HepG2 (cell line): Measurements from ENCODE around the gene PKLR. TPM values are rescaled to one million over a fixed set of nuclear protein-coding genes. Genes with fewer than 3 reads are reported as not detected.

Source experiments
- ATAC-seq: fragments of 200-7000 bp; cut with Tn5 transposase; 3 replicates; pipeline ENCODE4 v1.9.1; 2020; ENCODE audit warnings: mild to moderate bottlenecking, moderate library complexity
- BruUV-seq: library from RNA; stranded (reverse); fragments of 400-500 nt; replicated peaks from 2 replicates; lab custom pipeline; 2021; lab: Mats Ljungman, UMichigan
- CTCF ChIA-PET: fragments of 300-600 bp; formaldehyde crosslinking; extraction: SDS; loops from one replicate; lab custom pipeline; 2021; ENCODE audit warnings: low total read pairs, inconsistent platforms, low intra/inter-chr PET ratio; lab: Yijun Ruan, JAX
- POLR2A ChIA-PET: fragments of 350-600 bp; sonication (Branson Sonifier 250); formaldehyde crosslinking; loops from one replicate; lab custom pipeline; 2020; ENCODE audit warnings: antibody characterized with exemption, inconsistent platforms; lab: Yijun Ruan, JAX
- DNase-seq: peaks from one replicate; pipeline ENCODE4 v3.0.0-alpha.2; 2015; ENCODE audit warnings: low spot score
- FAIRE-seq: peaks from 3 replicates; lab custom pipeline; 2011; peaks lifted over from hg19 to GRCh38; lab: Jason Lieb, UNC
- H2AFZ ChIP-seq: one replicate; pipeline ENCODE4 v1.6.1; 2011; ENCODE audit warnings: low read length, inconsistent platforms
- H3K27ac ChIP-seq: fragments of 300-600 bp; 3 replicates; pipeline ENCODE4 v1.8.0; 2011; ENCODE audit warnings: mixed run types, mild to moderate bottlenecking, mixed read lengths, low read length, inconsistent platforms; ENCODE audit not compliant: insufficient read depth; ENCODE audit errors: extremely low read length
- H3K27me3 ChIP-seq, 2 experiments: fragments of 200-600 bp in 1 of 2; 2 replicates in 1 of 2; 3 replicates in 1 of 2; pipeline versions ENCODE4 v1.6.0 to v1.8.0; 2011; ENCODE audit warnings: low read length in 2 of 2, mild to moderate bottlenecking in 2 of 2, moderate library complexity in 2 of 2, inconsistent platforms in 1 of 2; ENCODE audit not compliant: insufficient read depth in 2 of 2, control insufficient read depth in 1 of 2
- H3K36me3 ChIP-seq, 2 experiments: fragments of 200-600 bp in 1 of 2; replicated peaks in 1 of 2; 2 replicates in 1 of 2; 3 replicates in 1 of 2; pipeline versions ENCODE4 v1.5.1 to v1.8.0; 2011; ENCODE audit warnings: low read length in 2 of 2, inconsistent platforms in 1 of 2; ENCODE audit not compliant: insufficient read depth in 2 of 2, control insufficient read depth in 1 of 2
- H3K4me1 ChIP-seq: 2 replicates; pipeline ENCODE4 v1.5.1; 2012; ENCODE audit warnings: low read length, inconsistent platforms; ENCODE audit not compliant: insufficient read depth
- H3K4me2 ChIP-seq: 2 replicates; pipeline ENCODE4 v1.6.0; 2011; ENCODE audit warnings: low read depth, low read length, inconsistent platforms
- H3K4me3 ChIP-seq, 3 experiments: fragments of 200-600 bp in 1 of 3; sonication (generic), shearing (Covaris generic) in 1 of 3; replicated peaks in 1 of 3; 2 replicates each; pipeline ENCODE4 v1.5.1; 2011 to 2016; ENCODE audit warnings: low read length in 3 of 3, inconsistent platforms in 2 of 3, low read depth in 2 of 3, mild to moderate bottlenecking in 2 of 3, control low read depth in 1 of 3, mixed read lengths in 1 of 3; ENCODE audit not compliant: insufficient read depth in 1 of 3
- H3K79me2 ChIP-seq: one replicate; pipeline ENCODE4 v1.6.1; 2011; ENCODE audit warnings: low read length, inconsistent platforms; ENCODE audit not compliant: insufficient read depth
- H3K9ac ChIP-seq: 2 replicates; pipeline ENCODE4 v1.6.0; 2011; ENCODE audit warnings: mild to moderate bottlenecking, low read depth, low read length, inconsistent platforms; ENCODE audit not compliant: insufficient read depth
- H3K9me3 ChIP-seq: 2 replicates; pipeline ENCODE4 v1.5.1; 2012; ENCODE audit warnings: mild to moderate bottlenecking, low read length
- H4K20me1 ChIP-seq: 2 replicates; pipeline ENCODE4 v1.6.0; 2011; ENCODE audit warnings: inconsistent platforms, mild to moderate bottlenecking, low read length, moderate library complexity; ENCODE audit not compliant: insufficient read depth
- MAFF ChIP-seq: IDR thresholded peaks from 2 replicates; pipeline ENCODE4 v1.6.1; 2011; ENCODE audit warnings: low read depth, low read length, improper control_type of control experiment
- SMAD9 ChIP-seq: sonication (generic); formaldehyde crosslinking; IDR thresholded peaks from 2 replicates; pipeline ENCODE4 v1.5.1; 2020; ENCODE audit warnings: mild to moderate bottlenecking, missing genetic modification reagents
- ZMYM2 ChIP-seq: sonication (generic); formaldehyde crosslinking; IDR thresholded peaks from 2 replicates; pipeline ENCODE4 v1.8.0; 2022; ENCODE audit warnings: mild to moderate bottlenecking, missing genetic modification reagents
- ZMYM4 ChIP-seq: sonication (generic); formaldehyde crosslinking; IDR thresholded peaks from 2 replicates; pipeline ENCODE4 v1.8.1; 2023; ENCODE audit warnings: mild to moderate bottlenecking, missing genetic modification reagents
- ZNF547 ChIP-seq: sonication (generic); formaldehyde crosslinking; IDR thresholded peaks from 2 replicates; pipeline ENCODE4 v1.5.1; 2020; ENCODE audit warnings: mild to moderate bottlenecking, missing genetic modification reagents
- ZNF556 ChIP-seq: sonication (generic); formaldehyde crosslinking; IDR thresholded peaks from 2 replicates; pipeline ENCODE4 v1.4.0; 2020; ENCODE audit warnings: mild to moderate bottlenecking, missing genetic modification reagents, borderline replicate concordance
- ZNF850 ChIP-seq: sonication (generic); formaldehyde crosslinking; conservative IDR thresholded peaks from 2 replicates; pipeline ENCODE4 v1.9.0; 2021; ENCODE audit warnings: mild to moderate bottlenecking, missing genetic modification reagents
- ZNF883 ChIP-seq: sonication (generic); formaldehyde crosslinking; IDR thresholded peaks from 2 replicates; pipeline ENCODE4 v1.5.1; 2020; ENCODE audit warnings: mild to moderate bottlenecking, missing genetic modification reagents; ENCODE audit errors: not compliant biosample characterization
- WGBS: methylation state at CpG from one replicate; pipeline ENCODE4 v1.1.6; 2017; ENCODE audit warnings: low lambda C conversion rate; 5-methylcytosine and 5-hydroxymethylcytosine counted together
- in situ Hi-C: cut with HindIII; loops from 2 replicates; pipeline ENCODE4 v1.10.0; 2017; ENCODE audit warnings: low pct_unique_long_range_greater_than_20kb; ENCODE audit not compliant: extremely low pct_ligation_motif_present
- intact Hi-C: fragments of 100-400 bp; cut with micrococcal nuclease; formaldehyde crosslinking; loops from one replicate; pipeline ENCODE4 v1.10.0; 2022; ENCODE audit not compliant: unreplicated experiment
- polyA plus RNA-seq, 8 experiments: library from polyadenylated mRNA; depleted of rRNA in 3 of 8; stranded (reverse) in 7 of 8; unstranded in 1 of 8; fragments of >200 nt; fragmentation: Illumina TruSeq in 4 of 8; extraction: Trizol in 4 of 8; gene quantifications; 2 replicates each; pipeline versions ENCODE4 v1.2.1 to v1.2.3, GENCODE V29; 2011 to 2016; ENCODE audit warnings: low read depth in 4 of 8, missing spikeins in 1 of 8, mixed read lengths in 1 of 8; ENCODE audit not compliant: insufficient read depth in 1 of 8
- total RNA-seq, 5 experiments: library from RNA; depleted of rRNA; stranded (reverse); fragments of >200 nt; fragmentation: Illumina TruSeq; extraction: Trizol; gene quantifications; 2 replicates each; pipeline ENCODE4 v1.2.3, GENCODE V29; 2016; ENCODE audit warnings: low read depth in 1 of 5
- TF ChIP-seq, protein P1 (sequence below): sonication (generic); formaldehyde crosslinking; IDR thresholded peaks from 2 replicates; pipeline ENCODE4 v1.5.0; 2020; ENCODE audit warnings: mild to moderate bottlenecking, missing genetic modification reagents
- TF ChIP-seq, protein P2 (sequence below): IDR thresholded peaks from 2 replicates; pipeline ENCODE4 v1.6.1; 2016; ENCODE audit warnings: missing biosample characterization, missing genetic modification reagents, low read depth

Gene PKLR
- total and polyA plus RNA-seq, 2 of the 13 experiments (the other 11 are each of a cell fraction or from before 2014, with no cell fraction given): 10.3 to 29.3 TPM

DNA sequence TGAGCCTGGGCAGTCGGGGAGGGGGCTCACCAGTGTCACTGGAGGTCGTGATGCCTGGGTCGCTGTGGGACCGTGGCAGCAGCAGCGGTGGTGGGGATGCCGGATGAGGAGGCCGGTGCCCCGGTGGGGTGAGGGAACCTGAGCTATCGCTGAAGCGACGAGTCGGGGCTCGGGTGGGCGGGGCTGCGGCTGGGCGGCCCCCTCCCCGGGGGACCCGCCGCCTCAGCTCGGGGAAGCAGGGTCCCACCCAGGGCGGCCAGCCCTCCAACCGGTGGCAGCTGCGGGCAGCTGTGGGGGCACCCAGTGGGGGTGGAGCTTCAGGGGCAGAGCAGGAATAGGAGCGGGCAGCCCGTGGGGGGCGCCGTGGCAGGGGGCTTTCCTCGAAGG, 51.0 kb downstream of the PKLR start:
- no peak overlapping the region for H3K4me3 ChIP-seq
- no peaks in the 10 kb centered on the region for H3K9me3 ChIP-seq
- no peak overlapping the region for H2AFZ ChIP-seq
- H3K4me2 ChIP-seq: no peak overlapping the region; the same call in 1 of the 2 replicates
- ChIA-PET CTCF (interaction anchor here (0.8 to 4.0 kb wide), 5 partner anchors 8 to 341 kb away, joined by 3 to 71 read pairs (median 14); partner anchors contain the start of gene FDPS), POLR2A (interaction anchor here (1.3 to 3.0 kb wide), 11 partner anchors 10 to 312 kb away, joined by 3 to 24 read pairs (median 12); partner anchors contain the start of genes ASH1L, CLK2, FDPS and SCAMP3)
- TF ChIP-seq MAFF (no peak), ZNF556 (CRISPR knock-in tag) (no peak), ZNF547 (CRISPR knock-in tag) (no peak), ZMYM4 (no peak), ZNF883 (CRISPR knock-in tag) (no peak), SMAD9 (CRISPR knock-in tag) (no peak), ZMYM2 (CRISPR knock-in tag) (peak; percentile 31; the same call in 1 of the 2 replicates), ZNF850 (CRISPR knock-in tag) (0 out of 2 replicates have a peak, but pooled peaks have one; percentile 17)
- TF ChIP-seq, protein P1, sequence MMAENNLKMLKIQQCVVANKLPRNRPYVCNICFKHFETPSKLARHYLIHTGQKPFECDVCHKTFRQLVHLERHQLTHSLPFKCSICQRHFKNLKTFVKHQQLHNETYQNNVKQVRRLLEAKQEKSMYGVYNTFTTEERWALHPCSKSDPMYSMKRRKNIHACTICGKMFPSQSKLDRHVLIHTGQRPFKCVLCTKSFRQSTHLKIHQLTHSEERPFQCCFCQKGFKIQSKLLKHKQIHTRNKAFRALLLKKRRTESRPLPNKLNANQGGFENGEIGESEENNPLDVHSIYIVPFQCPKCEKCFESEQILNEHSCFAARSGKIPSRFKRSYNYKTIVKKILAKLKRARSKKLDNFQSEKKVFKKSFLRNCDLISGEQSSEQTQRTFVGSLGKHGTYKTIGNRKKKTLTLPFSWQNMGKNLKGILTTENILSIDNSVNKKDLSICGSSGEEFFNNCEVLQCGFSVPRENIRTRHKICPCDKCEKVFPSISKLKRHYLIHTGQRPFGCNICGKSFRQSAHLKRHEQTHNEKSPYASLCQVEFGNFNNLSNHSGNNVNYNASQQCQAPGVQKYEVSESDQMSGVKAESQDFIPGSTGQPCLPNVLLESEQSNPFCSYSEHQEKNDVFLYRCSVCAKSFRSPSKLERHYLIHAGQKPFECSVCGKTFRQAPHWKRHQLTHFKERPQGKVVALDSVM (CRISPR knock-in tag): no peak
- TF ChIP-seq, protein P2, sequence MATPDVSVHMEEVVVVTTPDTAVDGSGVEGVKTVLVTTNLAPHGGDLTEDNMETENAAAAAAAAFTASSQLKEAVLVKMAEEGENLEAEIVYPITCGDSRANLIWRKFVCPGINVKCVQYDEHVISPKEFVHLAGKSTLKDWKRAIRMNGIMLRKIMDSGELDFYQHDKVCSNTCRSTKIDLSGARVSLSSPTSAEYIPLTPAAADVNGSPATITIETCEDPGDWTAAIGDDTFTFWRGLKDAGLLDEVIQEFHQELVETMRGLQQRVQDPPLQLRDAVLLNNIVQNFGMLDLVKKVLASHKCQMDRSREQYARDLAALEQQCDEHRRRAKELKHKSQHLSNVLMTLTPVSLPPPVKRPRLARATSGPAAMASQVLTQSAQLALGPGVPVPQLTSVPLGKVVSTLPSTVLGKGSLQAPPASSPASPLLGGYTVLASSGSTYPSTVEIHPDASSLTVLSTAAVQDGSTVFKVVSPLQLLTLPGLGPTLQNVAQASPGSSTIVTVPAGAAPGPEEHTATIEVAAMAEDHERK (CRISPR knock-in tag): no peak
- peak overlapping the region; percentile 26; the same call in 1 of the 2 replicates for H3K9ac ChIP-seq
- H3K4me1 ChIP-seq: peaks cover 39% of the 10 kb centered on the region
- DNase-seq (no peak), FAIRE-seq (no peak), ATAC-seq (no peak)
- H3K27ac ChIP-seq: peak overlapping the region; percentile 71
- in situ Hi-C loops: loop anchor here (10.0 kb wide), 1 partner anchor 55 kb away; the partner anchor contains the start of genes FDPS and PKLR
- no peaks in the 10 kb centered on the region for H3K27me3 ChIP-seq
- 95% methylated on average over 11 of the region's 28 CpGs for WGBS
- H4K20me1 ChIP-seq: no peaks in the 10 kb centered on the region
- intact Hi-C loops: loop anchor here (1.0 to 2.0 kb wide), 4 partner anchors 43 to 341 kb away; partner anchors contain the start of gene THBS3
- H3K79me2 ChIP-seq: peaks cover 8% of the 10 kb centered on the region
- no TSS peak for BruUV-seq
- H3K36me3 ChIP-seq: peaks cover 1 to 9% of the 10 kb centered on the region in 2 experiments; a peak in 2 of 5 replicates
